Stimulated activated CD4-positive, alpha-beta T cell treated with anti-CD3 and anti-CD28 coated beads, Interleukin-12 subunit alpha, Interleukin-12 subunit beta, amount 100 ng/mL, for 48 hours (primary cell): ENCODE results near the gene COL27A1.

ENCODE experiments used
- DNase-seq, 3 donors: peaks; one replicate each; pipeline ENCODE4 v3.0.0-alpha.2; 2020; ENCODE audit warnings: low read depth in 2 of 3, low spot score in 1 of 3

Gene COL27A1

GRCh38 chr9:114166614-114167572 lies 11.6 kb downstream of the COL27A1 start:
- no peak for DNase-seq

GRCh38 chr9:114167591-114168091 lies 12.3 kb downstream of the COL27A1 start:
- no peak for DNase-seq

GRCh38 chr9:114168281-114169028 lies 13.1 kb downstream of the COL27A1 start:
- DNase-seq: no peak

- DNase-seq: no peak
Observed at GRCh38 chr9:114169029-114169951, 14.0 kb downstream of the COL27A1 start.

- DNase-seq: no peak
Observed at GRCh38 chr9:114169952-114170770, 14.8 kb downstream of the COL27A1 start.

- DNase-seq: no peak
Observed at GRCh38 chr9:114170771-114171461, 15.6 kb downstream of the COL27A1 start.

- DNase-seq: no peak
Observed at GRCh38 chr9:114171500-114171899, 16.2 kb downstream of the COL27A1 start.

- no peak for DNase-seq
Observed at GRCh38 chr9:114172981-114173833, 17.9 kb downstream of the COL27A1 start.

GRCh38 chr9:114174557-114174875 lies 19.2 kb downstream of the COL27A1 start:
- no peak for DNase-seq

- DNase-seq: no peak
Observed at GRCh38 chr9:114174876-114175771, 19.8 kb downstream of the COL27A1 start.

GRCh38 chr9:114176624-114177291 lies 21.4 kb downstream of the COL27A1 start:
- no peak for DNase-seq

GRCh38 chr9:114177423-114178064 lies 22.2 kb downstream of the COL27A1 start:
- no peak for DNase-seq

- no peak for DNase-seq
Observed at GRCh38 chr9:114178076-114178475, 22.7 kb downstream of the COL27A1 start.

- no peak for DNase-seq
Observed at GRCh38 chr9:114178756-114179450, 23.6 kb downstream of the COL27A1 start.

GRCh38 chr9:114179516-114179915 lies 24.2 kb downstream of the COL27A1 start:
- no peak for DNase-seq
